Uterus (tissue), 2 donors: ENCODE results near the gene NKAIN2.

Experiments used
- POLR2A ChIP-seq, 2 donors: fragments of 450-650 bp; IDR thresholded peaks; one replicate each; pipeline ENCODE4 v1.6.1; 2016; ENCODE audit warnings: antibody characterized with exemption in 2 of 2, mild to moderate bottlenecking in 1 of 2, moderate library complexity in 1 of 2
- TF ChIP-seq, protein P1 (sequence below), 4 experiments: fragments of 200-600 bp in 2 of 4; fragments of 450-650 bp in 2 of 4; sonication (generic) in 2 of 4; IDR thresholded peaks; one replicate each; pipeline ENCODE4 v1.5.1; 2016 to 2019; ENCODE audit warnings: antibody characterized with exemption in 4 of 4, mild to moderate bottlenecking in 2 of 4, moderate library complexity in 1 of 4

DNA sequence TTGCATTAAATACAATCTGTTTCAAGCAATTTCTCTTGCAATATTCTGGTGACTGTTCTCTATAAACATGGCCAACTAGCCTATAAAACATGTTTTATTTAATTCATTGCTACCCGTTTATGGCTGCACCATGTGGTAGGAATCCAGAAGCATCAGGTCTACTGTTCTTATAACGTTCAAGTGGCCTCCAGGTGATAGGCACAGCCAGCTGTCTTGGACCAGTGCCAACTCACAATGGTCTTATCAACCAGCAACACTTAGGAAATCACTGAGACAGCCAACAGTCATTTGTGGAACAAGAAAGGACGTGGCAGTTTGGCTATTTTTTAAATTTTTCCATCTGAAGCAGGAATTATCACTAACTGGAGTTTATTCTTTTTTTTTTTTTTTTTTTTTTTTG lies 193.6 kb downstream of the NKAIN2 start:
- TF ChIP-seq, protein P1, sequence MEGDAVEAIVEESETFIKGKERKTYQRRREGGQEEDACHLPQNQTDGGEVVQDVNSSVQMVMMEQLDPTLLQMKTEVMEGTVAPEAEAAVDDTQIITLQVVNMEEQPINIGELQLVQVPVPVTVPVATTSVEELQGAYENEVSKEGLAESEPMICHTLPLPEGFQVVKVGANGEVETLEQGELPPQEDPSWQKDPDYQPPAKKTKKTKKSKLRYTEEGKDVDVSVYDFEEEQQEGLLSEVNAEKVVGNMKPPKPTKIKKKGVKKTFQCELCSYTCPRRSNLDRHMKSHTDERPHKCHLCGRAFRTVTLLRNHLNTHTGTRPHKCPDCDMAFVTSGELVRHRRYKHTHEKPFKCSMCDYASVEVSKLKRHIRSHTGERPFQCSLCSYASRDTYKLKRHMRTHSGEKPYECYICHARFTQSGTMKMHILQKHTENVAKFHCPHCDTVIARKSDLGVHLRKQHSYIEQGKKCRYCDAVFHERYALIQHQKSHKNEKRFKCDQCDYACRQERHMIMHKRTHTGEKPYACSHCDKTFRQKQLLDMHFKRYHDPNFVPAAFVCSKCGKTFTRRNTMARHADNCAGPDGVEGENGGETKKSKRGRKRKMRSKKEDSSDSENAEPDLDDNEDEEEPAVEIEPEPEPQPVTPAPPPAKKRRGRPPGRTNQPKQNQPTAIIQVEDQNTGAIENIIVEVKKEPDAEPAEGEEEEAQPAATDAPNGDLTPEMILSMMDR (IDR thresholded peaks at IDR 0.05) = no peak
- no peak for TF ChIP-seq POLR2A (IDR thresholded peaks at IDR 0.05)
